Osteoblast (primary cell): ENCODE results near the gene MRGPRF. TPM values are rescaled to one million over a fixed set of nuclear protein-coding genes. Genes with fewer than 3 reads are reported as not detected.

Source experiments
- DNase-seq: peaks from one replicate; pipeline ENCODE4 v3.0.0; 2011; ENCODE audit warnings: low spot score, mixed read lengths; ENCODE audit not compliant: insufficient read length; ENCODE audit errors: missing footprints
- H2AFZ ChIP-seq: 2 replicates; pipeline ENCODE4 v1.6.0; 2011; ENCODE audit warnings: mild to moderate bottlenecking, low read length
- H3K27ac ChIP-seq: 2 replicates; pipeline ENCODE4 v1.5.1; 2011; ENCODE audit warnings: mild to moderate bottlenecking, low read depth, low read length, moderate library complexity
- H3K27me3 ChIP-seq: 2 replicates; pipeline ENCODE4 v1.6.0; 2012; ENCODE audit warnings: mild to moderate bottlenecking, control low read depth, inconsistent platforms, low read length, moderate library complexity; ENCODE audit not compliant: insufficient read depth
- H3K36me3 ChIP-seq: 2 replicates; pipeline ENCODE4 v1.5.1; 2011; ENCODE audit warnings: mild to moderate bottlenecking, low read length, control low read depth, moderate library complexity; ENCODE audit not compliant: insufficient read depth
- H3K4me1 ChIP-seq: 2 replicates; pipeline ENCODE4 v1.5.1; 2011; ENCODE audit warnings: mild to moderate bottlenecking, low read length, control low read depth, moderate library complexity; ENCODE audit not compliant: insufficient read depth
- H3K4me2 ChIP-seq: 2 replicates; pipeline ENCODE4 v1.6.0; 2011; ENCODE audit warnings: mild to moderate bottlenecking, low read length; ENCODE audit not compliant: insufficient read depth
- H3K4me3 ChIP-seq: fragments of 200-600 bp; sonication (generic); 3 replicates; pipeline ENCODE4 v1.5.1; 2012; ENCODE audit warnings: mild to moderate bottlenecking, low read length, inconsistent platforms; ENCODE audit not compliant: insufficient read depth
- H3K79me2 ChIP-seq: 2 replicates; pipeline ENCODE4 v1.6.0; 2012; ENCODE audit warnings: mild to moderate bottlenecking, low read length, control low read depth, inconsistent platforms; ENCODE audit not compliant: insufficient read depth
- H3K9me3 ChIP-seq: 2 replicates; pipeline ENCODE4 v1.5.1; 2011; ENCODE audit warnings: low read depth, low read length, control low read depth
- H4K20me1 ChIP-seq: 2 replicates; pipeline ENCODE4 v1.6.0; 2012; ENCODE audit warnings: mild to moderate bottlenecking, low read length, control low read depth; ENCODE audit not compliant: insufficient read depth
- CTCF ChIP-seq: IDR thresholded peaks from 2 replicates; pipeline ENCODE4 v1.5.1; 2011; ENCODE audit warnings: mild to moderate bottlenecking, low read depth, low read length, moderate library complexity; ENCODE audit errors: extremely low read depth
- total RNA-seq: library from RNA; depleted of rRNA; stranded (reverse); fragments of >200 nt; gene quantifications from 2 replicates; pipeline ENCODE4 v1.2.3, GENCODE V29; 2012

MRGPRF gene
- total RNA-seq, 1 donor: 39.4 TPM

GRCh38 chr11:69054397-69055211 is 41.6 kb upstream of the MRGPRF start:
- no peaks in the 10 kb centered on the region for H3K9me3 ChIP-seq
- H3K27ac ChIP-seq: no peak overlapping the region
- peak; percentile 49 for DNase-seq
- no peak overlapping the region for H3K4me2 ChIP-seq
- H4K20me1 ChIP-seq: peaks cover 33% of the 10 kb centered on the region
- peaks cover 2% of the 10 kb centered on the region for H3K4me1 ChIP-seq
- H2AFZ ChIP-seq: no peak overlapping the region
- peaks cover 57% of the 10 kb centered on the region for H3K79me2 ChIP-seq
- peaks cover 8% of the 10 kb centered on the region for H3K36me3 ChIP-seq
- no peaks in the 10 kb centered on the region for H3K27me3 ChIP-seq
- no peak overlapping the region for H3K4me3 ChIP-seq
- TF ChIP-seq CTCF: no peak

- peaks cover 8% of the 10 kb centered on the region for H3K36me3 ChIP-seq
- peaks cover 30% of the 10 kb centered on the region for H4K20me1 ChIP-seq
- H3K4me1 ChIP-seq: peaks cover 7% of the 10 kb centered on the region
- peak; percentile 84 for DNase-seq
- H3K27ac ChIP-seq: no peak overlapping the region
- H3K27me3 ChIP-seq: no peaks in the 10 kb centered on the region
- H3K4me2 ChIP-seq: no peak overlapping the region
- H3K4me3 ChIP-seq: no peak overlapping the region
- peaks cover 64% of the 10 kb centered on the region for H3K79me2 ChIP-seq
- TF ChIP-seq CTCF: no peak
- no peaks in the 10 kb centered on the region for H3K9me3 ChIP-seq
- H2AFZ ChIP-seq: no peak overlapping the region
Measured at GRCh38 chr11:69053546-69054396, 40.7 kb upstream of the MRGPRF start.

GRCh38 chr11:69053169-69053477 is 40.1 kb upstream of the MRGPRF start:
- Histone ChIP-seq H3K27me3 (no peaks in the 10 kb centered on the region), H3K4me2 (no peak overlapping the region), H3K4me3 (no peak overlapping the region), H3K79me2 (peaks cover 64% of the 10 kb centered on the region), H3K27ac (no peak overlapping the region), H3K36me3 (peaks cover 8% of the 10 kb centered on the region), H2AFZ (no peak overlapping the region), H4K20me1 (peaks cover 30% of the 10 kb centered on the region), H3K4me1 (peaks cover 11% of the 10 kb centered on the region), H3K9me3 (no peaks in the 10 kb centered on the region)
- peak; percentile 53 for DNase-seq
- no peak for TF ChIP-seq CTCF
